Endothelial cell of umbilical vein (primary cell): ENCODE measurements around the gene TTLL4. TPM values are rescaled to one million over a fixed set of nuclear protein-coding genes. Genes with fewer than 3 reads are reported as not detected.

ENCODE experiments used
- BruUV-seq: library from RNA; stranded (reverse); fragments of 400-500 nt; replicated peaks from 2 replicates; lab custom pipeline; 2021; lab: Mats Ljungman, UMichigan
- CTCF ChIA-PET: fragments of 300-600, 350-600 bp; sonication (Branson Sonifier 250); formaldehyde crosslinking; loops from one replicate; lab custom pipeline; 2021; ENCODE audit warnings: antibody characterized with exemption, inconsistent platforms; lab: Charles Lee
- POLR2A ChIA-PET: fragments of 300-600, 350-600 bp; sonication (Branson Sonifier 250); formaldehyde crosslinking; loops from one replicate; lab custom pipeline; 2021; ENCODE audit warnings: antibody characterized with exemption, inconsistent platforms; lab: Charles Lee
- DNase-seq: peaks from one replicate; pipeline ENCODE4 v3.0.0-alpha.2; 2011; ENCODE audit warnings: low read depth, low spot score
- FAIRE-seq: peaks from 2 replicates; lab custom pipeline; 2011; peaks lifted over from hg19 to GRCh38; lab: Jason Lieb, UNC
- H2AFZ ChIP-seq: 2 replicates; pipeline ENCODE4 v1.6.0; 2012; ENCODE audit warnings: low read depth, low read length, control low read depth, inconsistent platforms
- H3K27ac ChIP-seq: 2 replicates; pipeline ENCODE4 v1.5.1; 2011; ENCODE audit warnings: low read depth, mild to moderate bottlenecking, control low read depth, low read length, moderate library complexity; ENCODE audit not compliant: insufficient read depth
- H3K27me3 ChIP-seq, 2 experiments: 2 replicates each; pipeline versions ENCODE4 v1.6.0 to v1.6.1; 2011; ENCODE audit warnings: low read length in 2 of 2, mixed read lengths in 1 of 2; ENCODE audit not compliant: control insufficient read depth in 2 of 2, insufficient read depth in 2 of 2
- H3K36me3 ChIP-seq, 2 experiments: 2 replicates in 1 of 2; 3 replicates in 1 of 2; pipeline ENCODE4 v1.5.1; 2011; ENCODE audit warnings: low read length in 2 of 2, mild to moderate bottlenecking in 1 of 2, moderate library complexity in 1 of 2; ENCODE audit not compliant: control insufficient read depth in 2 of 2, insufficient read depth in 2 of 2; ENCODE audit errors: extremely low read depth in 1 of 2
- H3K4me1 ChIP-seq: 3 replicates; pipeline ENCODE4 v1.5.1; 2011; ENCODE audit warnings: mild to moderate bottlenecking, low read length; ENCODE audit not compliant: control insufficient read depth, insufficient read depth; ENCODE audit errors: extremely low read depth
- H3K4me2 ChIP-seq: 2 replicates; pipeline ENCODE4 v1.6.1; 2011; ENCODE audit warnings: low read length, control low read depth, mixed read lengths; ENCODE audit not compliant: insufficient read depth
- H3K4me3 ChIP-seq, 3 experiments: fragments of 200-600 bp in 1 of 3; sonication (generic), shearing (Covaris generic) in 1 of 3; replicated peaks in 1 of 3; 2 replicates each; pipeline ENCODE4 v1.5.1; 2011 to 2016; ENCODE audit warnings: control low read depth in 3 of 3, low read length in 3 of 3, mild to moderate bottlenecking in 2 of 3, inconsistent platforms in 1 of 3, low read depth in 1 of 3, moderate library complexity in 1 of 3; ENCODE audit not compliant: insufficient read depth in 1 of 3
- H3K79me2 ChIP-seq: 2 replicates; pipeline ENCODE4 v1.6.0; 2012; ENCODE audit warnings: low read length, inconsistent platforms; ENCODE audit not compliant: control insufficient read depth, insufficient read depth
- H3K9ac ChIP-seq: replicated peaks from 2 replicates; pipeline ENCODE3; 2011; ENCODE audit warnings: low read length, control low read depth; ENCODE audit not compliant: insufficient read depth; ENCODE audit errors: extremely low read depth
- H3K9me1 ChIP-seq: replicated peaks from 3 replicates; pipeline ENCODE4 v1.6.0; 2011; ENCODE audit warnings: mild to moderate bottlenecking, low read length; ENCODE audit not compliant: control insufficient read depth, insufficient read depth; ENCODE audit errors: extremely low read depth
- H3K9me3 ChIP-seq: replicated peaks from 2 replicates; pipeline ENCODE4 v1.5.1; 2012; ENCODE audit warnings: low read length, inconsistent platforms; ENCODE audit not compliant: control insufficient read depth, insufficient read depth
- H4K20me1 ChIP-seq: replicated peaks from 2 replicates; pipeline ENCODE3; 2011; ENCODE audit warnings: mild to moderate bottlenecking, low read length; ENCODE audit not compliant: control insufficient read depth, insufficient read depth; ENCODE audit errors: extremely low read depth
- CTCF ChIP-seq, 2 donors: IDR thresholded peaks; 1 replicate in 1 of 2; 2 replicates in 1 of 2; pipeline ENCODE4 v1.5.1; 2011; ENCODE audit warnings: low read length in 2 of 2, mild to moderate bottlenecking in 2 of 2, moderate library complexity in 2 of 2, control low read depth in 1 of 2, inconsistent platforms in 1 of 2, low read depth in 1 of 2; ENCODE audit not compliant: insufficient read depth in 1 of 2; ENCODE audit errors: extremely low read depth in 1 of 2
- EZH2 ChIP-seq: IDR thresholded peaks from 2 replicates; pipeline ENCODE4 v1.6.1; 2012; ENCODE audit warnings: borderline replicate concordance, low read depth, mild to moderate bottlenecking, moderate library complexity, low read length, inconsistent platforms; ENCODE audit not compliant: severe bottlenecking
- FOS ChIP-seq: IDR thresholded peaks from 2 replicates; pipeline ENCODE4 v1.6.1; 2011; ENCODE audit warnings: mild to moderate bottlenecking, low read length, moderate library complexity, borderline replicate concordance; ENCODE audit not compliant: insufficient read depth
- GATA2 ChIP-seq: IDR thresholded peaks from 2 replicates; pipeline ENCODE4 v1.7.0; 2011; ENCODE audit warnings: low read depth, mild to moderate bottlenecking, moderate library complexity, mixed read lengths, low read length; ENCODE audit not compliant: insufficient read length, insufficient read depth
- JUN ChIP-seq: IDR thresholded peaks from 2 replicates; pipeline ENCODE4 v1.6.1; 2011; ENCODE audit warnings: borderline replicate concordance, low read depth; ENCODE audit not compliant: insufficient read length, insufficient read depth
- MAX ChIP-seq: IDR thresholded peaks from 2 replicates; pipeline ENCODE4 v1.6.1; 2011; ENCODE audit not compliant: insufficient read depth, insufficient read length
- MYC ChIP-seq: IDR thresholded peaks from one replicate; pipeline ENCODE4 v1.6.1; 2011; ENCODE audit warnings: mild to moderate bottlenecking, low read depth, low read length
- POLR2AphosphoS5 ChIP-seq: IDR thresholded peaks from 2 replicates; pipeline ENCODE4 v1.6.1; 2012; ENCODE audit warnings: low read depth, mild to moderate bottlenecking, control low read depth, low read length, moderate library complexity; ENCODE audit not compliant: insufficient read depth
- dilution Hi-C: fragments of 300-500 bp; cut with MboI; formaldehyde crosslinking; loops from one replicate; pipeline ENCODE4 v1.15.0; 2019; ENCODE audit warnings: low sequenced_read_pairs; ENCODE audit not compliant: extremely low pct_ligation_motif_present
- intact Hi-C: fragments of 100-400 bp; cut with micrococcal nuclease; formaldehyde crosslinking; loops from one replicate; pipeline ENCODE4 v1.10.0; 2022
- polyA plus RNA-seq, 4 experiments: library from polyadenylated mRNA; depleted of rRNA in 3 of 4; stranded (reverse) in 3 of 4; unstranded in 1 of 4; fragments of >200 nt; gene quantifications; 2 replicates each; pipeline versions ENCODE4 v1.2.1 to v1.2.3, GENCODE V29; 2011 to 2012; ENCODE audit warnings: missing spikeins in 1 of 4
- total RNA-seq: library from RNA; stranded (reverse); gene quantifications from 2 replicates; pipeline ENCODE4 v1.2.3, GENCODE V29; 2021

The TTLL4 gene
- total and polyA plus RNA-seq, 2 donors (not counting 3 experiments of a cell fraction or from before 2014, with no cell fraction given), result 26.7 to 45.0 TPM

DNA sequence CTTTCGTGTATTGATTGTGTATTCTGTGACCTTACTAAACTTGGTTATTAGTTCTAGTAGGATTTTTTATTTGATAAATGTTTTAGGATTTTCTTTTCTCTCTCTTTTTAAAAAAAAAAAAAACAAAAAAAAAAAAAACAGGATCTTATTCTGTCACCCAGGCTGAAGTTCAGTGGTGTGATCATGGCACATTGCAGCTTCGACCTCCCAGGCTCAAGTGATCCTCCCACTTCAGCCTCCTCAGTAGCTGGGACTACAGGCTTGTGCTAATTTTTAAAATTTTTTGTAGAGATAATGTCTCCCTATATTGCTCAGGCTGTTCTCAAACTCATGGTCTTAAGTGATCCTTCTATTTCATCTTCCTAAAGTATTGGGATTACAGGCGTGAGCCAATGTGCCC lies 19.0 kb downstream of the TTLL4 start:
- intact Hi-C loops, result no loop called here
- no peak for FAIRE-seq
- CTCF ChIA-PET, result interaction anchor here (0.7 to 5.3 kb wide), 3 partner anchors 18 to 137 kb away, joined by 3 to 105 read pairs (median 30); partner anchors contain the start of gene TTLL4

More for the DNA sequence above, 19.0 kb downstream of the TTLL4 start:
- Histone ChIP-seq H2AFZ (no peak overlapping the region), H3K9me3 (no peaks in the 10 kb centered on the region), H3K9ac (no peak overlapping the region), H3K27me3 (no peaks in the 10 kb centered on the region), H3K4me1 (peaks cover 16% of the 10 kb centered on the region), H3K4me2 (no peak overlapping the region), H3K4me3 (no peak overlapping the region), H3K9me1 (no peaks in the 10 kb centered on the region), H4K20me1 (no peaks in the 10 kb centered on the region), H3K27ac (no peak overlapping the region), H3K36me3 (no peaks in the 10 kb centered on the region), H3K79me2 (peaks cover 57% of the 10 kb centered on the region)
- dilution Hi-C loops, result no loop called here
- no TSS peak for BruUV-seq
- no peak for DNase-seq
- no peak for TF ChIP-seq GATA2
- TF ChIP-seq FOS, result no peak
- TF ChIP-seq EZH2, result no peak
- no peak for TF ChIP-seq JUN
- no peak for TF ChIP-seq CTCF (IDR thresholded peaks at IDR 0.05; ENCODE audit: extremely low read depth in 1 of 2, insufficient read depth in 1 of 2, low read depth in 1 of 2, low read length in 2 of 2)
- TF ChIP-seq MYC, result no peak
- TF ChIP-seq MAX, result no peak
- TF ChIP-seq POLR2AphosphoS5, result no peak
- POLR2A ChIA-PET, result no interaction called here
